ENCODE results near the gene MAP2K5. TPM values are rescaled to one million over a fixed set of nuclear protein-coding genes. Genes with fewer than 3 reads are reported as not detected.

The MAP2K5 gene
- total RNA-seq, 2 donors from 2014 or later: 16.1 to 17.9 TPM

GRCh38 chr15:67678089-67678488 is 135.6 kb downstream of the MAP2K5 start:
- H3K36me3 Mint-ChIP-seq (ENCODE audit: low read depth): peaks cover 11% of the 10 kb centered on the region

GRCh38 chr15:67678993-67679392 is 136.5 kb downstream of the MAP2K5 start:
- Mint-ChIP-seq H3K27me3 (no peaks in the 10 kb centered on the region), H3K4me3 (no peak overlapping the region), H3K9me3 (no peaks in the 10 kb centered on the region), H3K27ac (no peak overlapping the region), H3K4me1 (no peaks in the 10 kb centered on the region), H3K36me3 (ENCODE audit: low read depth) (peaks cover 11% of the 10 kb centered on the region)
- ATAC-seq (replicated peaks): no peak

More at GRCh38 chr15:67678089-67678488, 135.6 kb downstream of the MAP2K5 start:
- H3K27ac Mint-ChIP-seq: no peak overlapping the region
- H3K4me1 Mint-ChIP-seq: no peaks in the 10 kb centered on the region
- no peaks in the 10 kb centered on the region for H3K9me3 Mint-ChIP-seq
- H3K27me3 Mint-ChIP-seq: no peaks in the 10 kb centered on the region
- H3K4me3 Mint-ChIP-seq: no peak overlapping the region
- no peak for ATAC-seq (replicated peaks)

GRCh38 chr15:67680641-67681040 is 138.1 kb downstream of the MAP2K5 start:
- Mint-ChIP-seq H3K4me1 (no peaks in the 10 kb centered on the region), H3K36me3 (ENCODE audit: low read depth) (peaks cover 11% of the 10 kb centered on the region), H3K9me3 (peaks cover 4% of the 10 kb centered on the region), H3K27ac (no peak overlapping the region), H3K4me3 (no peak overlapping the region), H3K27me3 (no peaks in the 10 kb centered on the region)
- ATAC-seq (replicated peaks): no peak

- ATAC-seq (replicated peaks): no peak
- no peaks in the 10 kb centered on the region for H3K27me3 Mint-ChIP-seq
- no peak overlapping the region for H3K4me3 Mint-ChIP-seq
- no peak overlapping the region for H3K27ac Mint-ChIP-seq
- peaks cover 7% of the 10 kb centered on the region for H3K36me3 Mint-ChIP-seq (ENCODE audit: low read depth)
- H3K9me3 Mint-ChIP-seq: peaks cover 8% of the 10 kb centered on the region
- H3K4me1 Mint-ChIP-seq: no peaks in the 10 kb centered on the region
Observed at GRCh38 chr15:67685008-67685599, 142.6 kb downstream of the MAP2K5 start.

- no peak for ATAC-seq (replicated peaks)
- Mint-ChIP-seq H3K4me1 (no peaks in the 10 kb centered on the region), H3K36me3 (ENCODE audit: low read depth) (peaks cover under 1% of the 10 kb centered on the region), H3K9me3 (peaks cover 8% of the 10 kb centered on the region), H3K27ac (no peak overlapping the region), H3K27me3 (no peaks in the 10 kb centered on the region), H3K4me3 (no peak overlapping the region)
Observed at GRCh38 chr15:67685716-67686115, 143.2 kb downstream of the MAP2K5 start.

GRCh38 chr15:67690936-67691335 is 148.4 kb downstream of the MAP2K5 start:
- peaks cover 21% of the 10 kb centered on the region for H3K36me3 Mint-ChIP-seq (ENCODE audit: low read depth)
- peak; percentile 32 for ATAC-seq (replicated peaks)
- no peaks in the 10 kb centered on the region for H3K4me1 Mint-ChIP-seq
- peaks cover 1% of the 10 kb centered on the region for H3K9me3 Mint-ChIP-seq
- no peaks in the 10 kb centered on the region for H3K27me3 Mint-ChIP-seq
- H3K4me3 Mint-ChIP-seq: no peak overlapping the region
- H3K27ac Mint-ChIP-seq: no peak overlapping the region

- no peak for ATAC-seq (replicated peaks)
- Mint-ChIP-seq H3K9me3 (no peaks in the 10 kb centered on the region), H3K36me3 (ENCODE audit: low read depth) (peaks cover 21% of the 10 kb centered on the region), H3K27me3 (no peaks in the 10 kb centered on the region), H3K27ac (no peak overlapping the region), H3K4me1 (no peaks in the 10 kb centered on the region), H3K4me3 (no peak overlapping the region)
Observed at GRCh38 chr15:67691450-67691849, 148.9 kb downstream of the MAP2K5 start.

GRCh38 chr15:67692573-67692972 is 150.1 kb downstream of the MAP2K5 start:
- Mint-ChIP-seq H3K27ac (no peak overlapping the region), H3K4me1 (no peaks in the 10 kb centered on the region), H3K9me3 (no peaks in the 10 kb centered on the region), H3K27me3 (no peaks in the 10 kb centered on the region), H3K36me3 (ENCODE audit: low read depth) (peaks cover 21% of the 10 kb centered on the region), H3K4me3 (no peak overlapping the region)
- no peak for ATAC-seq (replicated peaks)

- ATAC-seq (replicated peaks): no peak
- peaks cover 21% of the 10 kb centered on the region for H3K36me3 Mint-ChIP-seq (ENCODE audit: low read depth)
- no peak overlapping the region for H3K27ac Mint-ChIP-seq
- no peak overlapping the region for H3K4me3 Mint-ChIP-seq
- no peaks in the 10 kb centered on the region for H3K9me3 Mint-ChIP-seq
- no peaks in the 10 kb centered on the region for H3K27me3 Mint-ChIP-seq
- H3K4me1 Mint-ChIP-seq: no peaks in the 10 kb centered on the region
Observed at GRCh38 chr15:67696087-67696486, 153.6 kb downstream of the MAP2K5 start.

GRCh38 chr15:67700023-67700422 is 157.5 kb downstream of the MAP2K5 start:
- H3K27ac Mint-ChIP-seq: no peak overlapping the region
- H3K9me3 Mint-ChIP-seq: no peaks in the 10 kb centered on the region
- H3K27me3 Mint-ChIP-seq: no peaks in the 10 kb centered on the region
- no peak for ATAC-seq (replicated peaks)
- no peaks in the 10 kb centered on the region for H3K4me1 Mint-ChIP-seq
- no peak overlapping the region for H3K4me3 Mint-ChIP-seq
- H3K36me3 Mint-ChIP-seq (ENCODE audit: low read depth): peaks cover 3% of the 10 kb centered on the region

- peaks cover 8% of the 10 kb centered on the region for H3K36me3 Mint-ChIP-seq (ENCODE audit: low read depth)
- no peaks in the 10 kb centered on the region for H3K4me1 Mint-ChIP-seq
- H3K27me3 Mint-ChIP-seq: no peaks in the 10 kb centered on the region
- no peak for ATAC-seq (replicated peaks)
- H3K9me3 Mint-ChIP-seq: no peaks in the 10 kb centered on the region
- H3K4me3 Mint-ChIP-seq: no peak overlapping the region
- H3K27ac Mint-ChIP-seq: no peak overlapping the region
Observed at GRCh38 chr15:67701669-67702068, 159.2 kb downstream of the MAP2K5 start.

GRCh38 chr15:67707520-67708283 is 165.2 kb downstream of the MAP2K5 start:
- H3K4me1 Mint-ChIP-seq: no peaks in the 10 kb centered on the region
- peaks cover 23% of the 10 kb centered on the region for H3K36me3 Mint-ChIP-seq (ENCODE audit: low read depth)
- ATAC-seq (replicated peaks): no peak
- H3K27me3 Mint-ChIP-seq: no peaks in the 10 kb centered on the region
- H3K4me3 Mint-ChIP-seq: no peak overlapping the region
- H3K9me3 Mint-ChIP-seq: no peaks in the 10 kb centered on the region
- H3K27ac Mint-ChIP-seq: no peak overlapping the region

GRCh38 chr15:67708500-67708899 is 166.0 kb downstream of the MAP2K5 start:
- no peaks in the 10 kb centered on the region for H3K9me3 Mint-ChIP-seq
- no peaks in the 10 kb centered on the region for H3K27me3 Mint-ChIP-seq
- peak overlapping the region; percentile 43 for H3K27ac Mint-ChIP-seq
- H3K36me3 Mint-ChIP-seq (ENCODE audit: low read depth): peaks cover 23% of the 10 kb centered on the region
- ATAC-seq (replicated peaks): no peak
- H3K4me1 Mint-ChIP-seq: no peaks in the 10 kb centered on the region
- H3K4me3 Mint-ChIP-seq: no peak overlapping the region

GRCh38 chr15:67715170-67715569 is 172.7 kb downstream of the MAP2K5 start:
- no peak overlapping the region for H3K27ac Mint-ChIP-seq
- no peaks in the 10 kb centered on the region for H3K4me1 Mint-ChIP-seq
- H3K27me3 Mint-ChIP-seq: no peaks in the 10 kb centered on the region
- ATAC-seq (replicated peaks): no peak
- H3K36me3 Mint-ChIP-seq (ENCODE audit: low read depth): peaks cover 9% of the 10 kb centered on the region
- H3K9me3 Mint-ChIP-seq: no peaks in the 10 kb centered on the region
- no peak overlapping the region for H3K4me3 Mint-ChIP-seq

GRCh38 chr15:67716171-67716570 is 173.7 kb downstream of the MAP2K5 start:
- H3K4me3 Mint-ChIP-seq: no peak overlapping the region
- peaks cover 3% of the 10 kb centered on the region for H3K36me3 Mint-ChIP-seq (ENCODE audit: low read depth)
- H3K27me3 Mint-ChIP-seq: no peaks in the 10 kb centered on the region
- no peaks in the 10 kb centered on the region for H3K9me3 Mint-ChIP-seq
- no peaks in the 10 kb centered on the region for H3K4me1 Mint-ChIP-seq
- no peak for ATAC-seq (replicated peaks)
- H3K27ac Mint-ChIP-seq: no peak overlapping the region

Measured in activated T-helper 17 cell treated with anti-CD3 and anti-CD28 coated beads, Interleukin-2, amount 50 U/mL, for 72 hours (primary cell).